ENCODE data around the gene TRDN. TPM values are rescaled to one million over a fixed set of nuclear protein-coding genes. Genes with fewer than 3 reads are reported as not detected.

Gene TRDN
- total and polyA plus RNA-seq, 2 experiments from 2014 or later, result 0.10 to 0.48 TPM

GRCh38 chr6:123547216-123547978 is 89.4 kb downstream of the TRDN start:
- H3K27ac ChIP-seq, result no peak overlapping the region
- H3K4me2 ChIP-seq, result no peak overlapping the region
- no peaks in the 10 kb centered on the region for H3K79me2 ChIP-seq
- no peaks in the 10 kb centered on the region for H4K20me1 ChIP-seq (ENCODE audit: insufficient read depth, poor library complexity, severe bottlenecking)
- no peak for DNase-seq (ENCODE audit: low spot score)
- H2AFZ ChIP-seq, result no peak overlapping the region
- H3K4me3 ChIP-seq, result no peak overlapping the region
- no peaks in the 10 kb centered on the region for H3K9me2 ChIP-seq (replicated peaks; ENCODE audit: insufficient read depth)
- H3K4me1 ChIP-seq (ENCODE audit: insufficient read depth), result no peaks in the 10 kb centered on the region
- H3K9me3 ChIP-seq (ENCODE audit: low read depth), result no peaks in the 10 kb centered on the region
- TF ChIP-seq EZH2phosphoT487 (IDR thresholded peaks at IDR 0.05; ENCODE audit: low read depth, severe bottlenecking, unreplicated experiment), result no peak
- TF ChIP-seq CTCF (IDR thresholded peaks at IDR 0.05; ENCODE audit: poor library complexity), result no peak
- no peak for TF ChIP-seq EZH2 (IDR thresholded peaks at IDR 0.05; ENCODE audit: borderline replicate concordance)
- no peaks in the 10 kb centered on the region for H3K27me3 ChIP-seq
- no peaks in the 10 kb centered on the region for H3K36me3 ChIP-seq (replicated peaks; ENCODE audit: insufficient read depth, low read depth)

GRCh38 chr6:123546537-123546936 is 90.2 kb downstream of the TRDN start:
- Histone ChIP-seq H3K27ac (no peak overlapping the region), H3K36me3 (replicated peaks; ENCODE audit: insufficient read depth, low read depth) (no peaks in the 10 kb centered on the region), H3K9me2 (replicated peaks; ENCODE audit: insufficient read depth) (no peaks in the 10 kb centered on the region), H3K4me1 (ENCODE audit: insufficient read depth) (no peaks in the 10 kb centered on the region), H3K4me2 (no peak overlapping the region), H3K9me3 (ENCODE audit: low read depth) (no peaks in the 10 kb centered on the region), H2AFZ (no peak overlapping the region), H4K20me1 (ENCODE audit: insufficient read depth, poor library complexity, severe bottlenecking) (no peaks in the 10 kb centered on the region), H3K27me3 (no peaks in the 10 kb centered on the region), H3K79me2 (no peaks in the 10 kb centered on the region), H3K4me3 (no peak overlapping the region)
- DNase-seq (ENCODE audit: low spot score), result no peak
- 63% methylated on average over 2 of the region's 2 CpGs for WGBS (ENCODE audit: low lambda C conversion rate, missing lambda C conversion rate)
- TF ChIP-seq EZH2phosphoT487 (IDR thresholded peaks at IDR 0.05; ENCODE audit: low read depth, severe bottlenecking, unreplicated experiment), result no peak
- no peak for TF ChIP-seq CTCF (IDR thresholded peaks at IDR 0.05; ENCODE audit: poor library complexity)
- TF ChIP-seq EZH2 (IDR thresholded peaks at IDR 0.05; ENCODE audit: borderline replicate concordance), result no peak

GRCh38 chr6:123541462-123541861 is 95.3 kb downstream of the TRDN start:
- no peak for DNase-seq (ENCODE audit: low spot score)
- Histone ChIP-seq H3K4me1 (ENCODE audit: insufficient read depth) (no peaks in the 10 kb centered on the region), H3K79me2 (no peaks in the 10 kb centered on the region), H3K4me3 (no peak overlapping the region), H3K9me2 (replicated peaks; ENCODE audit: insufficient read depth) (no peaks in the 10 kb centered on the region), H3K4me2 (no peak overlapping the region), H3K27ac (no peak overlapping the region), H3K27me3 (no peaks in the 10 kb centered on the region), H4K20me1 (ENCODE audit: insufficient read depth, poor library complexity, severe bottlenecking) (no peaks in the 10 kb centered on the region), H3K36me3 (replicated peaks; ENCODE audit: insufficient read depth, low read depth) (no peaks in the 10 kb centered on the region), H3K9me3 (ENCODE audit: low read depth) (no peaks in the 10 kb centered on the region), H2AFZ (no peak overlapping the region)
- TF ChIP-seq EZH2phosphoT487 (IDR thresholded peaks at IDR 0.05; ENCODE audit: low read depth, severe bottlenecking, unreplicated experiment), result no peak
- no peak for TF ChIP-seq CTCF (IDR thresholded peaks at IDR 0.05; ENCODE audit: poor library complexity)
- TF ChIP-seq EZH2 (IDR thresholded peaks at IDR 0.05; ENCODE audit: borderline replicate concordance), result no peak
- 92% methylated on average over 4 of the region's 4 CpGs for whole genome bisulfite sequencing (ENCODE audit: low lambda C conversion rate, missing lambda C conversion rate)
